ENCODE measurements around the gene ADGRA3.
"Not testable (repeated sequence)": the region's sequence is repeated elsewhere in the genome, so short reads cannot be mapped to it uniquely, and the experiment has no call there.

Gene ADGRA3

DNA sequence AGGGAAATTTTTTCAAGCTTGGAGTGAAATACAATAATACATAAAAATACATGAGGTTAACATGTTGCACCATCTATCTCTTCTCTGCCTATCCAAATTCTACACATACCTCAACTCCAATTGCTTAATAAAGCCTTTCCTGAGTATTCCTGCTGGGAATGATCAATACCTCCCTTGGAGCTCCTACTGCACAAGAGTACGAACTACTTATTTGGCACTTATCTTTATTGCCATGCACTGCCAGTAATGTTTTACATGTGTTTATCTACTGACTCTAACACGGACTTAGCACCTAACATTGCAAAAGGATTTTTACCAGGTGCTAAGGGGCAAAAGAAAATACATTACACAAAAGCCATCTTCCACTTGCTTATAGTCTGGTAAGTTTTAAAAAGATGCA, 80.2 kb downstream of the ADGRA3 start:
- no peak for DNase-seq (ENCODE audit: low spot score)

DNA sequence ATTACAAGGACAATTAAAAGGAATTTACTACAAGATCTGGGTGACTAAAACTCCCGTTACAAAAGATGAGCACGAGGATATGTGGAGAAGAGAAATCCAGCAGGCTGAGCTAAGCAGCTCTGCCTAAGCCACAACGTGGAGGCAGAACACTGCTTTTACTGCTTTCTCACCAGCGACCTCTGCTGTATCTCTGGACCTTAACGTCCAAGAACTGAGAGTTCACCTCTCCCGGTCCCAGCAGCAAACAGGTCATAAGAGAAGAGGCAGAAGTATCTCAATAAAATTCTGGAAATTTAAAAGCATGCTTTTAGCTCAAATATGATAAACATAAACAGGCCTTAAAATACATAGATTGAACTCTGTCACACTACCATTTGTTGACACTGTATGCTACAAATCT, 81.0 kb downstream of the ADGRA3 start:
- peak; percentile 4 for DNase-seq (ENCODE audit: low spot score)

DNA sequence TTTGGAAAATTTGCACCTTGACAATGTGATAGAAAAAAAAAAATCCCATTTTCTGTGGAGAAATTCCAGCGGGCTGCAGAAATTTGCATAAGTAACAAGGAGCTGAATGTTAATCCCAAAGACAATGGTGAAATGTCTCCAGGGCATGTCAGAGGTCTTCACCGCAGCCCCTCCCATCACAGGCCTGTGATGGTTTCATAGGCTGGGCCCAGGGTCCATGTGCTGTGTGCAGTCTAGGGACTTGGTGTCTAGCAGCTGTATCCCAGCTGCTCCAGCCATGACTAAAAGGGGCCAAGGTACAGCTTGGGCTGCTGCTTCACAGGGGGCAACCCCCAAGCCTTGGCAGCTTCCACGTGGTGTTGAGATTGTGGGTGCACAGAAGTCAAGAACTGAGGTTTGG, 85.2 kb downstream of the ADGRA3 start:
- no peak for DNase-seq (ENCODE audit: low spot score)

DNA sequence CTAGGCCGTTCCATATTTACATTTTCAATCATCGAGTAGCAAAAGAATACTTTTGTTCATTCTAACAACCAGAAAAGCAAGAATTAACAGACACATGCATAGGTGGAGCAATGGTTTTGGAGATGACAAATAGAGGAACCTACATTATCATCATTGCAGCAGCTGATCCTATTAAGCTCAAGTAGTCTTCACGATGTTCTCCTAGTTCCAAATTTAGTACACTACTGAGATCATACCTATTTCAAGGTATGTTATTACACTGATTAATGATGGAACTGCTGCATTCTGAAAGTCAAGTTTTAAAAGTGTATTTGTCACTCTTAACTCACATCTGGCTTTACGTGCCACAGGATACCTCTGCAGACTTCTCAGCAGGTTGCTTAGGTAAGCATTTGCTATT, 87.4 kb downstream of the ADGRA3 start:
- DNase-seq (ENCODE audit: low spot score): no peak

DNA sequence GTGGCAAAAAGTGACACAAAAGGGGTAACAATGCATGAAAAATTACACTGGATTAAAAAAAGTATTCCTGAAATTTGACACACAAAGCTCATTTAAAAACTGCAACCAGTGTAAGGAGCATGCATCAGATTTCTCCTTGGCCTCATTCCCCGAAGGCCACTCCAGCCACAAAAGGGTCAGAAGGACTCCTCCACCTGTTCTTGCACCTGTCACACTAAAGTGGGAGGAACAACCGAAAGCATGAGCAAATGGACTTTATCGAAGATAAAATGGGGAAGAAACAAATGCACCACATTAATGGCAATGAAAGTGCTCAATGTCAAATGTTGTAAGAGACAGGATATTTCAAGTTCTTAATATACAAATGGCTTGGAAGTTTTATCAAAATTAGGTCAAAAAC, 88.2 kb downstream of the ADGRA3 start:
- DNase-seq (ENCODE audit: low spot score): no peak

- DNase-seq (ENCODE audit: low spot score): no peak
These were observed 95.6 kb downstream of the ADGRA3 start for GRCh38 chr4:22420291-22420690.

GRCh38 chr4:22417408-22417807, 98.5 kb downstream of the ADGRA3 start:
- no peak for DNase-seq (ENCODE audit: low spot score)

DNA sequence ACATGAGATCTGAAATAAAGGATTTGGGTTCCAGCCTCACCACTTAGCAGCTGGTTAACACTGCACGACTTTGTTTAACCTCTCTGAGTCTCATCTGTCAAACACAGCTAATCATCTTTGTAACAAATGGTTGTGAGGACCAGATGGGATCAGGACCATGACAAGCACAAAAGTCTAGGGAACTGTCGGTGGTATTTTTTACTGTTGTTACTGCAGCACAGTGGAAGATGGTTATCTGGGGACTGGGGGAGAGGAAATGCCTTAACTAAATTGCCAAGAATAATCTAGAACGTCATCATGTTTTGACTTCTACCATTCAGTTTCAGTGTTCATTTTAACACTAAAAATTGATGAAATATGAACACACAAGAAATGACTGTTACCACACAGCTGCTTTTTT, 99.5 kb downstream of the ADGRA3 start:
- DNase-seq (ENCODE audit: low spot score): no peak

DNA sequence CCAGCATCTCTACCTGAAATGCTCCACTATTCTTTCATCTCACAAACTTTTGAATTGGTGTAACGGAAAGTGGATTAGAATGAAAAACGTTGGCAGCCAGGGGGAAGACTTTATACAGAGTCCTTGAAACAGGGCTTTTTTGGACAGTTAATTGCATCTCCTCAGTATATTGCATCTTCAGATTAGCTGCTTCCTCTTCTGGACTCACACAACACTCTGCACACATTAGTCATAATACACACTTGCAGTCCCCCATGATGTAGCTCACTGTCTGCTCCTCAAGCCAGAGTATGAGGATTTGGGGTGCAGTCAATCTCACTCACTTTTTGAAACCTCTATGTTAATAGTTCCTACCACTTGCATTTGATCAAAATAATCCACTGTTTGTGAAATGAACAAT, 101.0 kb downstream of the ADGRA3 start:
- no peak for DNase-seq (ENCODE audit: low spot score)

DNA sequence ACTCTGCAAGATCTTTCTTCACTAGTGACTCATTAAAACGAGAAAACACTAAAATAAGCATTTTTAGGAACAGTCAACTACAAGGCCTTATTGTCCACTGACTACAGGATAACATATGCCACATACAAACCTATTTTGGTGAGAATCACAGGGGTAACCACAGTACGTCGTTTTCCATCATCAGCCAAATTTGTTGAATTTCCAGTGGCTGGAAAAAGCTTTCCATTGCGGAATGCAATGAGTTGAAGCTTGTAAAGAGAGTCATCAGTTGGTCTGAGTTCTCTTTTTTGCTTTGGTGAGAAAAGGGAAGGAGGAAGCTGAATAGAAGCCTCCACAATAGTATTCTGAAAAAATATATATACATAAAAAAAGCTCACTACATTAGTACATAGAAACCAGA, 102.4 kb downstream of the ADGRA3 start:
- DNase-seq (ENCODE audit: low spot score): no peak

- DNase-seq (ENCODE audit: low spot score): no peak
These were observed 103.9 kb downstream of the ADGRA3 start for GRCh38 chr4:22412013-22412412.

- DNase-seq (ENCODE audit: low spot score): peak; percentile 9
These were observed 105.1 kb downstream of the ADGRA3 start for GRCh38 chr4:22410645-22411247.

DNA sequence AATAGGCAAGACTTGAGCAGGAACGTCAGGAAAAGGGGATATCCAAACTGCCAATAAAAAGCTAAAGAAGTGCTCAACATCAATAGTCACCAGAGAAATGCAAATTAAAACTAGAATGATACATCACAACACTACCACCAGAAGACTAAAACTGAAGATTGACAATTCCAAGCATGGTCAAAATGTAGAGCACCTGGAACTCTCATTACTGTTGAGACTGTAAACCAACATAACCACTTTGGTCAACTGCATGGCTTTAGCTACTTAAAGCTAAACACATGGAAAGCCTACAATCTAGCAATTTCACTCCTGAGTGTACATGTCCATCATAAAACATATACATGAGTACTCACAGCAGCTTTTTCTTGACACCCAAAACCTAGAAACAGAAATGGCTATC, 107.4 kb downstream of the ADGRA3 start:
- DNase-seq (ENCODE audit: low spot score): no peak

GRCh38 chr4:22407361-22407760, 108.5 kb downstream of the ADGRA3 start:
- DNase-seq (ENCODE audit: low spot score): no peak

GRCh38 chr4:22398671-22399070, 117.2 kb downstream of the ADGRA3 start:
- DNase-seq (ENCODE audit: low spot score): no peak

DNA sequence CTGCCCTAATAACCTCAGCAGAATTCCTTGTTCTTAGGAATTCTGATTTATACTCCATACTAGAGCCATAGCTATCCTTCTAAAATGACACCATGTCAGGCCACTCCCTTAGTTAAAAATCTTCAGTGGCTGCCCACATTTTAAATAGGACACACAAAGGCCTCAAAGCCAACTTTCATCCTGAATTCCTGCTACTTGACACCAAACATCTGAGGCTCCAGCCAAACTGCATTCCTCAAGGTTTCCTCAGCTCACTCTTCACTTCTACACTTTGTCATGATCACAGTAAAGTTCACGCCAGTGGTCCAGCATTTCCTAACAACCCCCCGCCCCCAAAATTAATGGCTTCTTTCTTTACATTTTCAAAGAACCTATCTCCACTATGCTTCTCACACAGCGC, 124.3 kb downstream of the ADGRA3 start:
- no peak for DNase-seq (ENCODE audit: low spot score)

DNA sequence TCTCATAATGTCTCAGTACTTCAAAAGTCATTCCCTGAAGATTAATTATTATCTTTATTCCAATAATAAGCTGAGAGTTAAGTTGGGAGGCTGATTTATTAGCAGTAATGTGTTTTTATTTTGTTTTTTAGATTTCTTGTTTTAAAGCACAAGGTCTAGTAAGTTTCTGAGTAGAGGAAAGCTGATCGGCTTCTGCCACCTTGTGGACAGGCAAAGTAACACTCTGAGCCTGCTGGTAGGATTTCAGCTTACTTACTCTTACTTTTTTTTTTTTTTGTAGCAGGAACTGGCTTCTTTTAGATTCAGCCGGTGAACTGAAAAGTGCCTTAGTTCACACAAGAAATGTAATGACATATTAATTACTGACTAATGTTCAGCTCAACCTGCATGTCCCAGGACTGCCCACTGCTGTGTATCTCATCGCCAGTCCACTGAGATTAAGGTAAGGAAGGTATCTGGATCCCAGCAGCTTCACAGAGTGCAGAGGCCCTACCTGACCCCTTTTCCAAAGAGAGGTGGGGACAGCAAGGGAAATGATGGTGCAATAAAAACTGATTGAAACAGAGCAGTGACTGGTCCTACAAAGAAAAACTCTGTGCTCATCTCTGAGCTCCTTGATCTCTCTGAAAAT, 126.5 kb downstream of the ADGRA3 start:
- peak; percentile 39 for DNase-seq (ENCODE audit: low spot score)

GRCh38 chr4:22385611-22386011, 130.3 kb downstream of the ADGRA3 start:
- no peak for DNase-seq (ENCODE audit: low spot score)

GRCh38 chr4:22384154-22384553, 131.7 kb downstream of the ADGRA3 start:
- no peak for DNase-seq (ENCODE audit: low spot score)

- DNase-seq (ENCODE audit: low spot score): not testable (repeated sequence)
These were observed 133.7 kb downstream of the ADGRA3 start for GRCh38 chr4:22382216-22382615.

DNA sequence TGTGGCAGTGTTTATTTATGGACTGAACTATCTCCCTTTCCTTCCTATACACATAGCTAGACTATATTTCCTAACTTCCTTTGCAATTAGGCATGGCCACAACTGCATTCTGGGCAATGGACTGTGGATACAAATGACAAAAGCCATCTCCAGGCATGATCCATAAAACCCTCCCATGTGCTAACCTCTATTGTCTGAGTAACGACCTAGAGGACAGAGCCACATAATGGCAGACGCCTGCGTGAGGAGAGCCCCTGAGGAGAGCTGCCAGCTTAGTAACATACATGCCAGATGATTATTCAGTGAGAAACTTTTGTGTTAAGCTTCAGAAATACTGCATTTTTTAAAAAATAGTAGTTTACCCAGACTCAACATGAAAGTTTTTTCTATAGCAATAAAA, 142.9 kb downstream of the ADGRA3 start:
- no peak for DNase-seq (ENCODE audit: low spot score)

DNA sequence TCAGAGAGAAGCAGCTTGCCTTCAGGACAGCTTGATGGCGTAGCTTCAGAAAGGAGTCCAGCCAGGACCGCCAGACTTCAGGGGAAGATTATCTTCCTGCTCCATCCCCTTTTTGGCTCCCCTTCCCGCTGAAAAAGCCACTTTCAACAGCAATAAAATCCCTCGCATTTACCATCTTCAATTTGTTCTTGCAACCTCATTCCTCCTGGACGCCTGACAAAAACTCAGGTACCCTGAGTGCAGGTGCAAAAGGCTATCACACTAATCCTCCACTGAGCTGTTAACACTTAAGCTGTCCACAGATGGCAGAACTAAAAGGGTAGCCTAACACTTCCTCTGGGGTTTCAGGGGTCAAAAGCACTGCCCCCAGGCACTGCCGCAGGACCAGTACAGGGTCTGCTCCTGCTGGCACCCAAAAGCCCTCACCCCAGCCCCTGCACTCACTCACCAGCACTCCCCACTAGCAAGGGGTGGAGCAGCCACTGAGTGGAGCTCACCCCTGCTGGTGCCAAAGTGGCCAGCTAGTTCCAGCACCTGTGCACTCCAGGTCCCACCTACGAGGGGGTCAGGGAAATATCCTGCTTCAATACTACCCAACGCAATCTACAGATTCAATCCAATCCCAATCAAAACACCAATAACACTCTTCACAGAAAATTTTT, 145.8 kb downstream of the ADGRA3 start:
- no peak for DNase-seq (ENCODE audit: low spot score)

- DNase-seq (ENCODE audit: low spot score): no peak
These were observed 152.1 kb downstream of the ADGRA3 start for GRCh38 chr4:22363787-22364186.

DNA sequence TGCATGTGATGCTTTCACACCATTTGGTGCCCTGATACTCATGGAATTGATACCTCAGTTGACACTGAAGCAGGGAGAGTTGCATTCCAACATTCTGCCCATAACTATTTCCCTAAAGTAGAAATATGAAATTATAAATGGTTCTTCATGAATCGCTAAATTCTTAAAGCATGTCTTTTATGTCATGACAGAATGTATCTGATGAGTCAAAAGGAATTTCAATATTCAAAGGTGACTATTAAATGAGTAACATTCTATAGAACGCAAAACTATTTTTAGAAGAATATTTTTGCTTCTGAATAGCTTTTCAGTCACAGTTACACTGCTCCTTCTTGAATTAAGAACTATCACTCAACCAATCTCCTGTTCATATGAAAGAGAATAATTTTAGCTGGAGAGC, 152.8 kb downstream of the ADGRA3 start:
- no peak for DNase-seq (ENCODE audit: low spot score)
